OCI-LY7 (cell line): Measurements from ENCODE around the gene RELN. TPM values are rescaled to one million over a fixed set of nuclear protein-coding genes. Genes with fewer than 3 reads are reported as not detected.

Source experiments
- BruUV-seq: library from RNA; stranded (reverse); fragments of 400-500 nt; replicated peaks from 2 replicates; lab custom pipeline; 2021; lab: Mats Ljungman, UMichigan
- CTCF ChIA-PET: fragments of 300-600 bp; sonication (Branson Sonifier 250); formaldehyde crosslinking; loops from one replicate; lab custom pipeline; 2022; ENCODE audit warnings: antibody characterized with exemption; ENCODE audit not compliant: unreplicated experiment; lab: Charles Lee
- POLR2A ChIA-PET: fragments of 300-600 bp; sonication (Branson Sonifier 250); formaldehyde crosslinking; loops from one replicate; lab custom pipeline; 2022; ENCODE audit warnings: antibody characterized with exemption; lab: Charles Lee
- DNase-seq: peaks from one replicate; pipeline ENCODE4 v3.0.0-alpha.2; 2015; ENCODE audit warnings: low spot score
- H2AFZ ChIP-seq: fragments of 200-600 bp; sonication (generic), shearing (Covaris generic); 2 replicates; pipeline ENCODE4 v1.6.1; 2014; ENCODE audit warnings: mild to moderate bottlenecking, antibody characterized with exemption, low read length, moderate library complexity
- H3K27ac ChIP-seq: fragments of 200-600 bp; sonication (generic); 2 replicates; pipeline ENCODE4 v1.5.1; 2014; ENCODE audit warnings: mixed run types, low read depth, mild to moderate bottlenecking, moderate library complexity, low read length, inconsistent platforms; ENCODE audit not compliant: poor library complexity, severe bottlenecking
- H3K36me3 ChIP-seq: fragments of 200-600 bp; sonication (generic); 2 replicates; pipeline ENCODE4 v1.6.1; 2014; ENCODE audit warnings: mild to moderate bottlenecking, antibody characterized with exemption, low read length, moderate library complexity, mixed read lengths; ENCODE audit not compliant: insufficient read depth
- H3K4me1 ChIP-seq: fragments of 200-600 bp; sonication (generic); 2 replicates; pipeline ENCODE4 v1.5.1; 2014; ENCODE audit warnings: mild to moderate bottlenecking, low read length; ENCODE audit not compliant: insufficient read depth, poor library complexity, severe bottlenecking
- H3K4me2 ChIP-seq: fragments of 200-600 bp; sonication (generic); 2 replicates; pipeline ENCODE4 v1.6.1; 2014; ENCODE audit warnings: mild to moderate bottlenecking, low read length
- H3K4me3 ChIP-seq: fragments of 200-600 bp; sonication (generic); 2 replicates; pipeline ENCODE4 v1.5.1; 2014; ENCODE audit warnings: mild to moderate bottlenecking, low read depth, low read length; ENCODE audit not compliant: poor library complexity, severe bottlenecking
- H3K79me2 ChIP-seq: fragments of 200-600 bp; sonication (generic); 2 replicates; pipeline ENCODE4 v1.6.1; 2016; ENCODE audit warnings: low read depth, mild to moderate bottlenecking, low read length, moderate library complexity, mixed read lengths; ENCODE audit not compliant: insufficient read depth
- H3K9me2 ChIP-seq: fragments of 200-600 bp; sonication (generic); 2 replicates; pipeline ENCODE4 v1.6.1; 2016; ENCODE audit warnings: mild to moderate bottlenecking, low read length, mixed read lengths; ENCODE audit not compliant: insufficient read depth
- H3K9me3 ChIP-seq: fragments of 200-600 bp; sonication (generic); 2 replicates; pipeline ENCODE4 v1.6.1; 2014; ENCODE audit warnings: mild to moderate bottlenecking, mixed run types, low read length, mixed read lengths
- H4K20me1 ChIP-seq: fragments of 200-600 bp; sonication (generic); 2 replicates; pipeline ENCODE4 v1.6.1; 2014; ENCODE audit warnings: mild to moderate bottlenecking, antibody characterized with exemption, low read length, moderate library complexity, mixed read lengths; ENCODE audit not compliant: insufficient read depth
- EZH2phosphoT487 ChIP-seq: fragments of 200-600 bp; sonication (generic); IDR thresholded peaks from 2 replicates; pipeline ENCODE4 v1.6.1; 2018; ENCODE audit warnings: low read depth, borderline replicate concordance, mild to moderate bottlenecking, mixed run types, antibody characterized with exemption, low read length, moderate library complexity, mixed read lengths
- intact Hi-C: fragments of 100-400 bp; cut with micrococcal nuclease; formaldehyde crosslinking; loops from one replicate; pipeline ENCODE4 v1.10.0; 2022; ENCODE audit not compliant: unreplicated experiment
- total RNA-seq, 2 experiments: library from RNA; depleted of rRNA in 1 of 2; stranded (reverse); fragments of >200 nt in 1 of 2; shearing (Covaris generic) in 1 of 2; gene quantifications; 2 replicates each; pipeline ENCODE4 v1.2.3, GENCODE V29; 2014 to 2022
- TF ChIP-seq, protein P1 (sequence below): fragments of 200-600 bp; sonication (generic); conservative IDR thresholded peaks from 2 replicates; pipeline ENCODE4 v1.5.1; 2014; ENCODE audit warnings: mild to moderate bottlenecking, antibody characterized with exemption, low read length, moderate library complexity, mixed read lengths

Gene RELN
- total RNA-seq, 2 experiments from 2014 or later, result not detected

DNA sequence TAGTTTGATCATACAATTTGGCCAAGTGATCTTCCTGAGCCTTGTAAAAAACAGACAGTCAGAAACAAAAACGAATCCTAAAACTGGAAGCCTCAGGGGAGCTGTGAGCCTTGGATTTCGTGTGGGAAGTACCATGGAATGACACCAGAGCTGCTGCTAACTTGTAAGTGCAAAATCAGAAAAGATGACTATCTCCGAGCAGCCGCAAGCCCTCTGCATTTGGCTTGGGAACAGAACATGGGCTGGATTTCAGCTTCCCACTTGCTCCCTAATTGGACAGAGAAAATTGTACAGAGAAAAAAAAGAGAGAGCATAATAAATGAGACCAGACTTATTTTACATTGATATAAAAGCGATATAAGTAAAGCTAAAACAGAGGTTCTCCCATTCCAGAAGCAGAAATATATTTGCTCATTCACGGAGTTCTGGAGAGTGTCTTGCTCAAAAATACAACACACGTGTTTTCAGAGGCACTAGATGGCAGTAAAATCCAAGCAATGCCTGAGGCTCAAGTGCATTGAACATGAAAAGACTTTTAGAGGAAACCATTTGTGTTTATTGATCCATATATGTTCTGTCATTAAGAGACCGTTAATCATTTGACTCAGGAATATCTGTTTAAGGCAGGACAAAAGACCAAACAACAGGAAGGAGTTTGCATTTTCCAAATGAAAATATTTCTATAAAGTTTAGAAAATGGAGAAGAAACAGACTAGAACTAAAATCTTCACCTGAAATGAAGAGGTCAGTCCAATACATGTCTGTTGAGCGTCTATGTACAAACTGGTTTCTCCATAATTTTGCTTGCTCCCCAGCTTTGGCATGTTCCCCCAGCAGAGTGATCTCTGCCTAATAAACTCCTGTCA lies 465.2 kb downstream of the RELN start:
- no peak overlapping the region for H2AFZ ChIP-seq
- ChIA-PET CTCF (no interaction called here), POLR2A (no interaction called here)
- peak; percentile 9 for DNase-seq
- H3K27ac ChIP-seq, result no peak overlapping the region
- no peak overlapping the region for H3K4me2 ChIP-seq
- H3K79me2 ChIP-seq, result no peaks in the 10 kb centered on the region
- intact Hi-C loops, result no loop called here
- H3K4me3 ChIP-seq, result no peak overlapping the region
- no peaks in the 10 kb centered on the region for H3K36me3 ChIP-seq
- TF ChIP-seq, protein P1, sequence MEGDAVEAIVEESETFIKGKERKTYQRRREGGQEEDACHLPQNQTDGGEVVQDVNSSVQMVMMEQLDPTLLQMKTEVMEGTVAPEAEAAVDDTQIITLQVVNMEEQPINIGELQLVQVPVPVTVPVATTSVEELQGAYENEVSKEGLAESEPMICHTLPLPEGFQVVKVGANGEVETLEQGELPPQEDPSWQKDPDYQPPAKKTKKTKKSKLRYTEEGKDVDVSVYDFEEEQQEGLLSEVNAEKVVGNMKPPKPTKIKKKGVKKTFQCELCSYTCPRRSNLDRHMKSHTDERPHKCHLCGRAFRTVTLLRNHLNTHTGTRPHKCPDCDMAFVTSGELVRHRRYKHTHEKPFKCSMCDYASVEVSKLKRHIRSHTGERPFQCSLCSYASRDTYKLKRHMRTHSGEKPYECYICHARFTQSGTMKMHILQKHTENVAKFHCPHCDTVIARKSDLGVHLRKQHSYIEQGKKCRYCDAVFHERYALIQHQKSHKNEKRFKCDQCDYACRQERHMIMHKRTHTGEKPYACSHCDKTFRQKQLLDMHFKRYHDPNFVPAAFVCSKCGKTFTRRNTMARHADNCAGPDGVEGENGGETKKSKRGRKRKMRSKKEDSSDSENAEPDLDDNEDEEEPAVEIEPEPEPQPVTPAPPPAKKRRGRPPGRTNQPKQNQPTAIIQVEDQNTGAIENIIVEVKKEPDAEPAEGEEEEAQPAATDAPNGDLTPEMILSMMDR, result peak; percentile 70
- TF ChIP-seq EZH2phosphoT487, result no peak
- H3K9me2 ChIP-seq, result no peaks in the 10 kb centered on the region
- H4K20me1 ChIP-seq, result no peaks in the 10 kb centered on the region
- no peaks in the 10 kb centered on the region for H3K9me3 ChIP-seq
- no peaks in the 10 kb centered on the region for H3K4me1 ChIP-seq
- no TSS peak for BruUV-seq

DNA sequence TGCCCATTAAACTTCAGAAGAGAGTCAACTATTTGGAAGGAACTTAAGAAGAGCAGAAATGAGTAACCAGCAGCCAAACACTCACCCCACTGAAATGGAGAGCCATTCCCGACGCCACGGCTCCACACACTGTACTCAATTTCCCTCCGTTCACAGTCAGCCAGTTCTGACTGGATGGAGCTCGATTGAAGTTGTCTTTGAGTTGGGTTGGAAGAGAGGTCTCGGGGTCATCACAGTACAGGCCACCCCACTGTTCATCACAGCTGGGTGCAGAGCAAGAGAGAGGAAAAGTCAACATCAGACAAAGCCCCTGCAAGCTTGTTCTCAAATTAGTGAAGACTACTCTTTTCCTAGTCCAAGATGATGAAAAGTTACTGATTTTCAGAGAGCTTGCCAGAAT lies 467.5 kb downstream of the RELN start:
- ChIA-PET CTCF (no interaction called here), POLR2A (no interaction called here)
- no peaks in the 10 kb centered on the region for H3K79me2 ChIP-seq
- H2AFZ ChIP-seq, result no peak overlapping the region
- no peaks in the 10 kb centered on the region for H3K36me3 ChIP-seq
- no peak overlapping the region for H3K4me2 ChIP-seq
- TF ChIP-seq, protein P1, result no peak
- no peak for TF ChIP-seq EZH2phosphoT487
- no peaks in the 10 kb centered on the region for H3K9me2 ChIP-seq
- H3K27ac ChIP-seq, result no peak overlapping the region
- no peaks in the 10 kb centered on the region for H4K20me1 ChIP-seq
- no peak for DNase-seq
- BruUV-seq, result no TSS peak
- H3K4me3 ChIP-seq, result no peak overlapping the region
- intact Hi-C loops, result no loop called here
- no peaks in the 10 kb centered on the region for H3K4me1 ChIP-seq
- no peaks in the 10 kb centered on the region for H3K9me3 ChIP-seq

DNA sequence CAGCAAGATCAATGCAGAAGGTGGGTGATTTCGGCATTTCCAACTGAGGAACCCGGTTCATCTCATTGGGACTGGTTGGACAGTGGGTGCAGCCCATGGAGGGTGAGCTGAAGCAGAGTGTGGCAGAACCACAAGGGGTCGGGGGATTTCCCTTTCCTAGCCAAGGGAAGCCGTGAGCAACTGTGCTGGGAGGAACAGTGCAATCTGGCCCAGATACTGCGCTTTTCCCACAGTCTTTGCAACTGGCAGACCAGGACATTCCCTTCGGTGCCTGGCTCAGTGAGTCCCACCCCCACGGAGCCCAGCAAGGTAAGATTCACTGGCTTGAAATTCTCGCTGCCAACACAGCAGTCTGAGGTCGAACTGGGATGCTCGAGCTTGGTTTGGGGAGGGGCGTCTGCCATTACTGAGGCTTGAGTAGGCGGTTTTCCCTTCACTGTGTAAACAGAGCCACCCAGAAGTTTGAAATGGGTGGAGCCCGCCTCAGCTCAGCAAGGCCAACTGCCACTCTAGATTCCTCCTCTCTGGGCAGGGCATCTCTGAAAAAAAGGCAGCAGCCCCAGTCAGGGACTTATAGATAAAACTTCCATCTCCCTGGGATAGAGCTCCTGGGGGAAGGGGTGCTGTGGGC lies 484.8 kb downstream of the RELN start:
- intact Hi-C loops, result no loop called here
- Histone ChIP-seq H3K36me3 (no peaks in the 10 kb centered on the region), H3K4me2 (no peak overlapping the region), H3K9me2 (no peaks in the 10 kb centered on the region), H3K4me3 (no peak overlapping the region), H3K79me2 (no peaks in the 10 kb centered on the region), H3K4me1 (no peaks in the 10 kb centered on the region), H2AFZ (no peak overlapping the region), H3K9me3 (no peaks in the 10 kb centered on the region), H4K20me1 (no peaks in the 10 kb centered on the region), H3K27ac (no peak overlapping the region)
- BruUV-seq, result no TSS peak
- DNase-seq, result no peak
- CTCF ChIA-PET, result no interaction called here
- POLR2A ChIA-PET, result interaction anchor here (0.6 kb wide), 1 partner anchor 1142 kb away, joined by 4 read pairs; no protein-coding TSS in a partner anchor
- no peak for TF ChIP-seq EZH2phosphoT487
- TF ChIP-seq, protein P1, result no peak
